GM12875 (cell line): Measurements from ENCODE around the gene PHF11.

Source experiments
- H3K4me3 ChIP-seq: one replicate; pipeline ENCODE4 v1.5.1; 2011; ENCODE audit warnings: low read depth, low read length, control low read depth
- TF ChIP-seq, protein P1 (sequence below): IDR thresholded peaks from 2 replicates; pipeline ENCODE4 v1.5.1; 2011; ENCODE audit warnings: low read depth, mild to moderate bottlenecking, control low read depth, inconsistent platforms, low read length, moderate library complexity, borderline replicate concordance; ENCODE audit not compliant: insufficient read depth

Gene PHF11

DNA sequence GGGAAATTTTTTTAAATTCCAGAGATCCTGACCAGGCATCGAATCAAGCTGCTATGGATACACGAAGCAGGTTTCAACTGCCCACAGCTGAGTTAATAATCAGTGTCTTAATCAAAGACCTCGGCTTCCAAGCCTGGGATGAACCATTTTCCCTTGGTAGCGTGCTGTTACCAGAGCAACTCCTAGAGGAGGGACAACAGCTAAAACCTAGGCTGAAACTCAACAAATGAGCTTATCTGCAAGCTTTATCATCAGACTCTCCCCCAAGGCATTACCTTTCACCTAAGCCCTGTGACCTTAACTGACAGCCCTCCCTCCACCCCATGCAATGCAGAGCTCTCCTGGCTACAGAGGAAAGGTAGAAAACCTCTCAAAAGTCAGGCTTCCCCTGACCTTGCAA is 49.9 kb downstream of the PHF11 start:
- TF ChIP-seq, protein P1, sequence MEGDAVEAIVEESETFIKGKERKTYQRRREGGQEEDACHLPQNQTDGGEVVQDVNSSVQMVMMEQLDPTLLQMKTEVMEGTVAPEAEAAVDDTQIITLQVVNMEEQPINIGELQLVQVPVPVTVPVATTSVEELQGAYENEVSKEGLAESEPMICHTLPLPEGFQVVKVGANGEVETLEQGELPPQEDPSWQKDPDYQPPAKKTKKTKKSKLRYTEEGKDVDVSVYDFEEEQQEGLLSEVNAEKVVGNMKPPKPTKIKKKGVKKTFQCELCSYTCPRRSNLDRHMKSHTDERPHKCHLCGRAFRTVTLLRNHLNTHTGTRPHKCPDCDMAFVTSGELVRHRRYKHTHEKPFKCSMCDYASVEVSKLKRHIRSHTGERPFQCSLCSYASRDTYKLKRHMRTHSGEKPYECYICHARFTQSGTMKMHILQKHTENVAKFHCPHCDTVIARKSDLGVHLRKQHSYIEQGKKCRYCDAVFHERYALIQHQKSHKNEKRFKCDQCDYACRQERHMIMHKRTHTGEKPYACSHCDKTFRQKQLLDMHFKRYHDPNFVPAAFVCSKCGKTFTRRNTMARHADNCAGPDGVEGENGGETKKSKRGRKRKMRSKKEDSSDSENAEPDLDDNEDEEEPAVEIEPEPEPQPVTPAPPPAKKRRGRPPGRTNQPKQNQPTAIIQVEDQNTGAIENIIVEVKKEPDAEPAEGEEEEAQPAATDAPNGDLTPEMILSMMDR: no peak
- no peak overlapping the region for H3K4me3 ChIP-seq

DNA sequence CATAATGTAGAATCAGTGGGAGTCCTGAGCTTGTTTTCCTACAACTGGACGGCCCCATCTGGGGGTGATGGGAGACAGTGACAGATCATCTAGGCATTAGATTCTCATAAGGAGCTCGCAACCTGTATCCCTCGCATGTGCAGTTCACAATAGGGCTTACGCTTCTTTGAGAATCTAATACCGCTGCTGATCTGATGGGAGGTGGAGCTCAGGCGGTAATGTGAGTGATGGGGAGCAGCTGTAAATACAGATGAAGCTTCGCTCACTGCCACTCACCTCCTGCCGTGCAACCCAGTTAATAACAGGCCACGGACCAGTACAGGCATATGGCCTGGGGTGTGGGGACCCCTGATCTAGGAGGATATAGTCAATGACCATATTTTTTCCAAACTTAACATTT is 50.8 kb downstream of the PHF11 start:
- TF ChIP-seq, protein P1: no peak

DNA sequence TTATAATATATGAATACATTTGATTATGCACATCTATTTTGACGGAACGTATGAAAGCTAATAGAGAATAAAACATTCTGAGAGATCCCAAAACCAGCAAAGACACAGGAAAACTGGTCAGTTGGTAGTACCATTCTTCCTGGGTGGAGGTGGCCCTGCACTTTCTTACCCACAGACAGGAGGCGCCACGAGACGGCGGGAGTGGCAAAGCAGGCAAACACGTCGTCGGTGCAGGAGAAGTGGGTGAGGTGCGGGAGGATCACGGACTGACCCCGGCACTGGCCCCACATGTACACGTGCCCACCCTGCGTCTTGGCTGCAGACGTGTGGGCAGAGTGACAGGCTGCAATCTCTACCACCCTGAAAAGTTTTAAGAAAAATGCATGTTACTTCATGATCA is 53.5 kb downstream of the PHF11 start:
- TF ChIP-seq, protein P1: no peak
- no peak overlapping the region for H3K4me3 ChIP-seq

More for the DNA sequence above, 50.8 kb downstream of the PHF11 start:
- no peak overlapping the region for H3K4me3 ChIP-seq

DNA sequence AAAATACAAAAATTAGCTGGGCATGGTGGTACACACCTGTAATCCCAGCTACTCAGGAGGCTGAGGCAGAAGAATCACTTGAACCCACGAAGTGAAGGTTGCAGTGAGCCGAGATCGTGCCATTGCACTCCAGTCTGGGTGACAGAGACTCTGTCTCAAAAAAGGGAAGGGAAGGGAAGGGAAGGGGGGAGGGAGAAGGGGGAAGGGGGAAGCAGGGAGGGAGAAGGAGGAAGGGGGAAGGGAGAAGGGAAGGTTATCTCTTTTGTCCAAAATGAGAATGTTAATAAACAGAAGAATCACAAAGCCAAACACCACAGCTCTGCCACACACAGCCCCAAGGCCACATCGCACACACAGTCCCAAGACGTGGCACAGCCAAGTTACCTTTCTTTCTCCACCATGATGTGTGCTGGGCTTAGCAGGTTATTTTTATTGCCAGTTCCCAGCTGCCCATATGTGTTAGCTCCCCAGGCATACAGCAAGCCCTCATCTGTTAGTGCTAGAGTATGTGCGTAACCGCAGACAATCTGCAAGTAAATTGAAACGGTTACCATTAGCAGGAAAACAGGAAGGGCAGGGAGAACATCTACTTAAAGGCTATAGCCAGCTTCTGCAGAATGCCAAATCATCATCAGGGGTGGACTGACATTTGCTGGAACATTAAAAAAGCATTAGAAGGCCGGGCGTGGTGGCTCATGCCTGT is 55.3 kb downstream of the PHF11 start:
- TF ChIP-seq, protein P1: no peak
- no peak overlapping the region for H3K4me3 ChIP-seq

DNA sequence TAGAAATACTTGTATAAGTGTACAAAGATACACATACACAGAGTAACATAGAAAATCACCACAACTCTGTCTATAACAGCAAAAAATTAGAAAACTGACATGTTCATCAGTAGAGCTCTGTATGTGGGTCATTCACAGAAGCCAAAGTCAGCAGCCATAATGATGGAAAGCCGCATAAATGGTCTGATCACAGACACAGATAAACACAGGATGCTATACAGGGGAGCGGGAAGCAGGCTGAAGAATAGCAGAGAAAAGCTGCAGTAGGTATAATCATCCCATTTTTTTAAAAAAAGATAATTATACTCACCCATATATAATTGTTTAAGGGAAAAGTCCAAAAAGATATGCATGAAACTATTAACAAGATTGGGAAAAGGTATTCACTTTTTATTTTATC is 58.1 kb downstream of the PHF11 start:
- no peak overlapping the region for H3K4me3 ChIP-seq
- TF ChIP-seq, protein P1: no peak

DNA sequence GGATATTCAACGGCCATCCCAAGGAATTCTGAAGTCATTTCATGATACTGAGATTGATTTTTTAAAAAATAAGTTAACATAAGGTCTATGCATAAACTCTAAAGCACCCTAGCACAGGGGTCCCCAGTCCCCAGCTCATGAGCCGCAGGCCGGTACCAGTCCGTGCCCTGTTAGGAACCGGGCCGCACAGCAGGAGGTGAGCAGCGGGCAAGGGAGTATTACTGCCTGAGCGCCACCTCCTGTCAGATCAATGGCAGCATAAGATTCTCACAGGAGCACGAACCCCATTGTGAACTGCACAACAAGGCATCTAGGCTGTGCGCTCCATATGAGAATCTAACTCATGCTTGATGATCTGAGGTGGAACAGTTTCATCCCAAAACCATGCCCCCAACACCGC is 58.6 kb downstream of the PHF11 start:
- TF ChIP-seq, protein P1: no peak
- no peak overlapping the region for H3K4me3 ChIP-seq

DNA sequence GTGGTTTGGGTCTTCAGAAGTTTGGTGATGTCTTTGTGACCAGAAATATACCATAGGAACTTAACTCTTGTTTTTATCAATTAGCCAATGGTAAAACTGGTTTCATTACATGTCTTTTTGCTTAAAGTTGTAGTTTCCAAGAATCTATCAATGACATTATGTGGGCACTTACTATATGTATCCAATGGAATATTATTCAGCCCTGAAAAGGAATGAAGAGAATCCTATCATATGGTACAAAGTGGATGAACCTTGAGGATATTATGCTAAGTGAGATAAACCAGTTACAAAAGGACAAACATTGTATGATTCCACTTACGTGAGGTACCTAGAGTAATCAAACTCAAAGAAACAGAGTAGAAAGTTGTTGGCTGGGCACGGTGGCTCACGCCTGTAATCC is 63.3 kb downstream of the PHF11 start:
- TF ChIP-seq, protein P1: no peak
- H3K4me3 ChIP-seq: no peak overlapping the region
